HepG2 (cell line): ENCODE measurements around the gene TCF23. TPM values are rescaled to one million over a fixed set of nuclear protein-coding genes. Genes with fewer than 3 reads are reported as not detected.

ENCODE experiments used
- FOXK1 ChIP-seq: sonication (generic); formaldehyde crosslinking; IDR thresholded peaks from 2 replicates; pipeline ENCODE4 v1.4.0; 2020; ENCODE audit warnings: low read depth, missing genetic modification reagents, borderline replicate concordance
- GPBP1L1 ChIP-seq: sonication (generic); formaldehyde crosslinking; IDR thresholded peaks from 2 replicates; pipeline ENCODE4 v1.5.0; 2020; ENCODE audit warnings: mild to moderate bottlenecking, missing genetic modification reagents
- MAF1 ChIP-seq: sonication (generic); formaldehyde crosslinking; IDR thresholded peaks from 2 replicates; pipeline ENCODE4 v1.5.0; 2020; ENCODE audit warnings: missing genetic modification reagents, borderline replicate concordance
- MLX ChIP-seq: IDR thresholded peaks from 2 replicates; pipeline ENCODE4 v1.6.1; 2016
- PHF8 ChIP-seq: sonication (generic); formaldehyde crosslinking; IDR thresholded peaks from 2 replicates; pipeline ENCODE4 v1.5.0; 2020; ENCODE audit warnings: missing genetic modification reagents
- PRPF4 ChIP-seq: fragments of 200-400 bp; formaldehyde crosslinking; IDR thresholded peaks from 2 replicates; pipeline ENCODE4 v1.6.1; 2016; ENCODE audit warnings: low read length, low read depth; ENCODE audit not compliant: poor library complexity, severe bottlenecking
- RBM22 ChIP-seq: fragments of 200-400 bp; formaldehyde crosslinking; optimal IDR thresholded peaks from 2 replicates; pipeline ENCODE3; 2017; ENCODE audit warnings: mild to moderate bottlenecking, low read length, moderate library complexity
- SALL2 ChIP-seq: sonication (generic); formaldehyde crosslinking; IDR thresholded peaks from 2 replicates; pipeline ENCODE4 v1.8.1; 2023; ENCODE audit warnings: mild to moderate bottlenecking, missing genetic modification reagents, inconsistent platforms
- TOPORS ChIP-seq: sonication (generic); formaldehyde crosslinking; IDR thresholded peaks from 2 replicates; pipeline ENCODE4 v1.8.0; 2023; ENCODE audit warnings: mild to moderate bottlenecking, missing genetic modification reagents
- USF2 ChIP-seq, 2 experiments: sonication (generic) in 1 of 2; formaldehyde crosslinking in 1 of 2; IDR thresholded peaks; 2 replicates each; pipeline versions ENCODE4 v1.5.1 to v1.6.1; 2011 to 2020; ENCODE audit warnings: borderline replicate concordance in 1 of 2, low read depth in 1 of 2, low read length in 1 of 2, mild to moderate bottlenecking in 1 of 2, missing genetic modification reagents in 1 of 2, moderate library complexity in 1 of 2
- ZC3H13 ChIP-seq: sonication (generic); formaldehyde crosslinking; IDR thresholded peaks from 2 replicates; pipeline ENCODE4 v1.8.1; 2023; ENCODE audit warnings: mild to moderate bottlenecking, missing genetic modification reagents, moderate library complexity
- ZNF230 ChIP-seq: sonication (generic); formaldehyde crosslinking; IDR thresholded peaks from 2 replicates; pipeline ENCODE4 v1.4.0; 2020; ENCODE audit warnings: mild to moderate bottlenecking, missing genetic modification reagents
- ZNF260 ChIP-seq: sonication (generic); formaldehyde crosslinking; IDR thresholded peaks from 2 replicates; pipeline ENCODE4 v1.4.0; 2020; ENCODE audit warnings: missing genetic modification reagents, low read depth, mild to moderate bottlenecking, borderline replicate concordance
- ZNF337 ChIP-seq: sonication (generic); formaldehyde crosslinking; IDR thresholded peaks from 2 replicates; pipeline ENCODE4 v1.5.1; 2020; ENCODE audit warnings: missing genetic modification reagents, low read depth, mild to moderate bottlenecking, borderline replicate concordance
- ZNF570 ChIP-seq: sonication (generic); formaldehyde crosslinking; IDR thresholded peaks from 2 replicates; pipeline ENCODE4 v1.4.0; 2020; ENCODE audit warnings: mild to moderate bottlenecking, missing genetic modification reagents, borderline replicate concordance
- ZNF652 ChIP-seq: IDR thresholded peaks from 2 replicates; pipeline ENCODE4 v1.6.1; 2016; ENCODE audit warnings: low read depth, borderline replicate concordance
- ZNF800 ChIP-seq: sonication (generic); formaldehyde crosslinking; IDR thresholded peaks from 2 replicates; pipeline ENCODE4 v1.4.0; 2020; ENCODE audit warnings: missing genetic modification reagents
- ZSCAN21 ChIP-seq: sonication (generic); formaldehyde crosslinking; IDR thresholded peaks from 2 replicates; pipeline ENCODE4 v1.8.0; 2022; ENCODE audit warnings: mild to moderate bottlenecking, missing genetic modification reagents, moderate library complexity, borderline replicate concordance
- polyA plus RNA-seq, 8 experiments: library from polyadenylated mRNA; depleted of rRNA in 3 of 8; stranded (reverse) in 7 of 8; unstranded in 1 of 8; fragments of >200 nt; fragmentation: Illumina TruSeq in 4 of 8; extraction: Trizol in 4 of 8; gene quantifications; 2 replicates each; pipeline versions ENCODE4 v1.2.1 to v1.2.3, GENCODE V29; 2011 to 2016; ENCODE audit warnings: low read depth in 4 of 8, missing spikeins in 1 of 8, mixed read lengths in 1 of 8; ENCODE audit not compliant: insufficient read depth in 1 of 8
- total RNA-seq, 5 experiments: library from RNA; depleted of rRNA; stranded (reverse); fragments of >200 nt; fragmentation: Illumina TruSeq; extraction: Trizol; gene quantifications; 2 replicates each; pipeline ENCODE4 v1.2.3, GENCODE V29; 2016; ENCODE audit warnings: low read depth in 1 of 5
- TF ChIP-seq, protein P1 (sequence below): IDR thresholded peaks from 2 replicates; pipeline ENCODE4 v1.6.1; 2012; ENCODE audit warnings: inconsistent platforms
- TF ChIP-seq, protein P2 (sequence below): sonication (generic); formaldehyde crosslinking; IDR thresholded peaks from 2 replicates; pipeline ENCODE4 v1.4.0; 2020; ENCODE audit warnings: missing genetic modification reagents, borderline replicate concordance

TCF23 gene
- total and polyA plus RNA-seq, 2 of the 13 experiments (the other 11 are each of a cell fraction or from before 2014, with no cell fraction given): 0.02 to 1.4 TPM

- TF ChIP-seq, protein P1, sequence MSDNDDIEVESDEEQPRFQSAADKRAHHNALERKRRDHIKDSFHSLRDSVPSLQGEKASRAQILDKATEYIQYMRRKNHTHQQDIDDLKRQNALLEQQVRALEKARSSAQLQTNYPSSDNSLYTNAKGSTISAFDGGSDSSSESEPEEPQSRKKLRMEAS: peak; percentile 56; the same call in 1 of the 2 replicates
- TF ChIP-seq ZNF800 (CRISPR knock-in tag) (no peak), MLX (CRISPR knock-in tag) (no peak), MAF1 (CRISPR knock-in tag) (no peak), ZSCAN21 (no peak), ZNF570 (CRISPR knock-in tag) (no peak), TOPORS (CRISPR knock-in tag) (no peak), RBM22 (no peak), ZNF652 (peak; percentile 32; the same call in 1 of the 2 replicates), ZNF337 (no peak), FOXK1 (CRISPR knock-in tag) (no peak), PRPF4 (no peak), USF2 (IDR thresholded peaks at IDR 0.05; ENCODE audit: low read depth, low read length) (no peak), USF2 (CRISPR knock-in tag; IDR thresholded peaks at IDR 0.05; ENCODE audit: borderline replicate concordance) (no peak), PHF8 (CRISPR knock-in tag) (no peak), ZNF230 (CRISPR knock-in tag) (no peak), ZC3H13 (no peak), ZNF260 (CRISPR knock-in tag) (no peak), SALL2 (CRISPR knock-in tag) (no peak), GPBP1L1 (CRISPR knock-in tag) (no peak)
- TF ChIP-seq, protein P2, sequence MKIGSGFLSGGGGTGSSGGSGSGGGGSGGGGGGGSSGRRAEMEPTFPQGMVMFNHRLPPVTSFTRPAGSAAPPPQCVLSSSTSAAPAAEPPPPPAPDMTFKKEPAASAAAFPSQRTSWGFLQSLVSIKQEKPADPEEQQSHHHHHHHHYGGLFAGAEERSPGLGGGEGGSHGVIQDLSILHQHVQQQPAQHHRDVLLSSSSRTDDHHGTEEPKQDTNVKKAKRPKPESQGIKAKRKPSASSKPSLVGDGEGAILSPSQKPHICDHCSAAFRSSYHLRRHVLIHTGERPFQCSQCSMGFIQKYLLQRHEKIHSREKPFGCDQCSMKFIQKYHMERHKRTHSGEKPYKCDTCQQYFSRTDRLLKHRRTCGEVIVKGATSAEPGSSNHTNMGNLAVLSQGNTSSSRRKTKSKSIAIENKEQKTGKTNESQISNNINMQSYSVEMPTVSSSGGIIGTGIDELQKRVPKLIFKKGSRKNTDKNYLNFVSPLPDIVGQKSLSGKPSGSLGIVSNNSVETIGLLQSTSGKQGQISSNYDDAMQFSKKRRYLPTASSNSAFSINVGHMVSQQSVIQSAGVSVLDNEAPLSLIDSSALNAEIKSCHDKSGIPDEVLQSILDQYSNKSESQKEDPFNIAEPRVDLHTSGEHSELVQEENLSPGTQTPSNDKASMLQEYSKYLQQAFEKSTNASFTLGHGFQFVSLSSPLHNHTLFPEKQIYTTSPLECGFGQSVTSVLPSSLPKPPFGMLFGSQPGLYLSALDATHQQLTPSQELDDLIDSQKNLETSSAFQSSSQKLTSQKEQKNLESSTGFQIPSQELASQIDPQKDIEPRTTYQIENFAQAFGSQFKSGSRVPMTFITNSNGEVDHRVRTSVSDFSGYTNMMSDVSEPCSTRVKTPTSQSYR (CRISPR knock-in tag): no peak
Observed at GRCh38 chr2:27185331-27186026, 36.7 kb downstream of the TCF23 start (continued).
